SU-DHL-6 (cell line): ENCODE results near the gene OPTN.

Experiments
- H2AFZ ChIP-seq: fragments of 200-600 bp; sonication (generic); 2 replicates; pipeline ENCODE4 v1.6.1; 2014; ENCODE audit warnings: low read depth, mild to moderate bottlenecking, moderate library complexity, mixed read lengths, antibody characterized with exemption, low read length; ENCODE audit not compliant: severe bottlenecking
- H3F3A ChIP-seq: fragments of 200-600 bp; shearing (Covaris generic); 2 replicates; pipeline ENCODE4 v1.6.0; 2016; ENCODE audit warnings: antibody characterized with exemption, mild to moderate bottlenecking; ENCODE audit not compliant: insufficient read depth
- H3K27ac ChIP-seq: fragments of 200-600 bp; sonication (generic); 2 replicates; pipeline ENCODE4 v1.5.1; 2016; ENCODE audit warnings: low read depth, mild to moderate bottlenecking, low read length, moderate library complexity, mixed read lengths
- H3K27me3 ChIP-seq: fragments of 200-600 bp; sonication (generic), shearing (Covaris generic); 2 replicates; pipeline ENCODE4 v1.6.0; 2014; ENCODE audit warnings: mild to moderate bottlenecking, low read length
- H3K36me3 ChIP-seq: fragments of 200-600 bp; sonication (generic); 2 replicates; pipeline ENCODE4 v1.6.1; 2014; ENCODE audit warnings: mild to moderate bottlenecking, low read length, mixed read lengths
- H3K4me2 ChIP-seq: fragments of 300-600, 200-600 bp; shearing (Covaris generic), sonication (generic); 2 replicates; pipeline ENCODE4 v1.6.0; 2014; ENCODE audit warnings: low read length, low read depth, mild to moderate bottlenecking; ENCODE audit not compliant: poor library complexity, severe bottlenecking
- H3K4me3 ChIP-seq: fragments of 200-600 bp; sonication (generic); 2 replicates; pipeline ENCODE4 v1.5.1; 2014; ENCODE audit warnings: antibody characterized with exemption, low read length, mild to moderate bottlenecking, mixed read lengths; ENCODE audit not compliant: insufficient read depth, poor library complexity, severe bottlenecking
- H3K79me2 ChIP-seq: fragments of 200-600 bp; sonication (generic); 2 replicates; pipeline ENCODE4 v1.6.1; 2014; ENCODE audit warnings: mild to moderate bottlenecking, low read length, moderate library complexity; ENCODE audit not compliant: insufficient read depth
- H3K9ac ChIP-seq: fragments of 200-600 bp; sonication (generic); 2 replicates; pipeline ENCODE4 v1.7.0; 2014; ENCODE audit warnings: mild to moderate bottlenecking, low read length
- H3K9me2 ChIP-seq: fragments of 200-600 bp; sonication (generic); replicated peaks from 2 replicates; pipeline ENCODE4 v1.6.1; 2014; ENCODE audit warnings: low read length; ENCODE audit not compliant: insufficient read depth
- H3K9me3 ChIP-seq: fragments of 200-600 bp; sonication (generic); 2 replicates; pipeline ENCODE4 v1.6.1; 2014; ENCODE audit warnings: low read length, mixed read lengths; ENCODE audit not compliant: insufficient read depth
- H4K20me1 ChIP-seq: fragments of 200-600 bp; sonication (generic); 2 replicates; pipeline ENCODE4 v1.6.1; 2014; ENCODE audit warnings: low read depth, mild to moderate bottlenecking, antibody characterized with exemption, low read length, moderate library complexity, mixed read lengths
- CTCF ChIP-seq: fragments of 200-600 bp; sonication (generic); IDR thresholded peaks from one replicate; pipeline ENCODE4 v1.5.1; 2017; ENCODE audit warnings: antibody characterized with exemption, mild to moderate bottlenecking, low read length, moderate library complexity; ENCODE audit not compliant: insufficient read depth, poor library complexity, severe bottlenecking
- EZH2phosphoT487 ChIP-seq: fragments of 200-600 bp; sonication (generic), shearing (Covaris generic); conservative IDR thresholded peaks from 2 replicates; pipeline ENCODE4 v1.6.1; 2018; ENCODE audit warnings: mild to moderate bottlenecking, antibody characterized with exemption, low read length, moderate library complexity, mixed read lengths

The OPTN gene

DNA sequence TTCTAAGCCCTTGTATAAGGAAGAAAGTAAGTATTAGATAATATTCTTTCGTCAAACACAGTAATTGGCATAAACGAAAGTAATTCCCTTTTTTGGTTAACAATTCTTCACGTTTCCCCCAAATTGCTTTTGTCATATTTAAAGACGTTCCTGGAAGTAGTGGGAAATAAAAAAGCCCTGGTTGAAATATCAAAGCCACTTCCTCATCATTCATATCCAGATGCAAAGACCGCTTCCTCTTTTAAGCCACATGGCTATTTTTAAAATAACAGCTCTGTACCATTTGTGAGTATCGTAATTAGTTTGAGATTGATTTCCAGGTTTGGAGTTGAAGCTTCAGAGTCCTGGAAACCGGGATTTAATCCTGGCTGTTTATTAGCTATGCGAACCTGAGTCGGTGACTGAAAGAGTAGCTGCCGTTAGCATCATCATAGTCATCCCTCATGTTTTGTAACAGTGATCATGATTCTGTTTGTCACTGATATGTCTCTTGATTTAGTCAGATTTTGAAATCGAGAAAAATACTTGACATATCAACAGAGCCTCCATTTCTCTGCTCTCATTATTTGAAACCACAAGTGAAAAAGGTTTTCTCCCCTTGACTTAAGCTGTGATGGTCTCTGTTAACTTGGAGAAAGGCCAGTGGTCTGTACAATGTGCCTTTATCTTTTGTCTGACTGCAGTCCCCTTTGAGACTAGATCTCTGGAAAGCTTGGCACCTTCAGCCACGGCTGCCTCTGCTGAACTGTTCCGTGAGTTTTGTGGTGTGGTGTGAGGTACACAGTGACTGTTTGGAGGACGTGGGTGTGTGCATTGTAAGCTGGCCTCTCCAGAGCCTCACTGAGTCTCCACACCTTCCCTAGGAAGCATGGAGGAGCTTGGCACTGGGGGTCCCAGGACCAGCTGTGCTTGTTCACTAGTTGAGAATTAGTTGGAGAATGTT lies 18.1 kb downstream of the OPTN start:
- H3K9ac ChIP-seq, result no peak overlapping the region
- H3K4me3 ChIP-seq, result no peak overlapping the region
- TF ChIP-seq EZH2phosphoT487, result no peak
- no peak for TF ChIP-seq CTCF
- no peak overlapping the region for H3K27ac ChIP-seq
- no peaks in the 10 kb centered on the region for H3K79me2 ChIP-seq
- H3K9me2 ChIP-seq, result no peaks in the 10 kb centered on the region
- no peak overlapping the region for H2AFZ ChIP-seq
- H3K36me3 ChIP-seq, result no peaks in the 10 kb centered on the region
- no peaks in the 10 kb centered on the region for H4K20me1 ChIP-seq
- no peaks in the 10 kb centered on the region for H3F3A ChIP-seq
- no peaks in the 10 kb centered on the region for H3K27me3 ChIP-seq
- H3K4me2 ChIP-seq, result no peak overlapping the region
- no peaks in the 10 kb centered on the region for H3K9me3 ChIP-seq

GRCh38 chr10:13118784-13119410 lies 18.9 kb downstream of the OPTN start:
- Histone ChIP-seq H3K4me2 (no peak overlapping the region), H3K9me3 (no peaks in the 10 kb centered on the region), H3F3A (no peaks in the 10 kb centered on the region), H3K36me3 (no peaks in the 10 kb centered on the region), H3K27me3 (no peaks in the 10 kb centered on the region), H4K20me1 (no peaks in the 10 kb centered on the region), H3K4me3 (no peak overlapping the region), H3K79me2 (no peaks in the 10 kb centered on the region), H3K9me2 (no peaks in the 10 kb centered on the region), H3K9ac (no peak overlapping the region), H2AFZ (no peak overlapping the region), H3K27ac (no peak overlapping the region)
- TF ChIP-seq CTCF (no peak), EZH2phosphoT487 (no peak)

- Histone ChIP-seq H3K4me3 (no peak overlapping the region), H3K36me3 (no peaks in the 10 kb centered on the region), H3F3A (no peaks in the 10 kb centered on the region), H3K27ac (no peak overlapping the region), H3K79me2 (no peaks in the 10 kb centered on the region), H2AFZ (no peak overlapping the region), H3K4me2 (no peak overlapping the region), H3K9ac (no peak overlapping the region), H3K9me3 (no peaks in the 10 kb centered on the region), H3K27me3 (no peaks in the 10 kb centered on the region), H3K9me2 (no peaks in the 10 kb centered on the region), H4K20me1 (no peaks in the 10 kb centered on the region)
- no peak for TF ChIP-seq CTCF
- TF ChIP-seq EZH2phosphoT487, result no peak
Observed at GRCh38 chr10:13120786-13121499, 21.0 kb downstream of the OPTN start.
